ENCODE data around the gene ELP4. TPM values are rescaled to one million over a fixed set of nuclear protein-coding genes. Genes with fewer than 3 reads are reported as not detected.

The ELP4 gene
- total and polyA plus RNA-seq, 9 of the 15 experiments (the other 6 are each of a cell fraction or from before 2014, with no cell fraction given): 24.1 to 60.3 (median 38.7) TPM

- intact Hi-C loops (cut with micrococcal nuclease) (no loop called here), in situ Hi-C loops (cut with MboI) (no loop called here)
- H3K9ac ChIP-seq (ENCODE audit: insufficient read depth in 1 of 2, low read depth in 2 of 2, low read length in 2 of 2): no peak overlapping the region
- ChIA-PET CTCF (ENCODE audit: low intra/inter-chr PET ratio) (no interaction called here), POLR2A (no interaction called here)
- no peaks in the 10 kb centered on the region for H4K20me1 ChIP-seq (replicated peaks; ENCODE audit: control insufficient read depth, insufficient read depth, low read length)
- peaks cover 0 to 6% of the 10 kb centered on the region in 2 experiments; a peak in 1 of 5 replicates for H3K27me3 ChIP-seq (ENCODE audit: control insufficient read depth in 2 of 2, insufficient read depth in 2 of 2, low read length in 2 of 2)
- BruUV-seq (replicated peaks): no TSS peak
- WGBS (ENCODE audit: insufficient coverage, low coverage, missing lambda C conversion rate): 55% methylated on average over 9 of the region's 10 CpGs
- no peak overlapping the region for H3K4me3 ChIP-seq
- FAIRE-seq (no peak), DNase-seq (ENCODE audit: extremely low read depth in 1 of 4, low spot score in 3 of 4) (no peak), ATAC-seq (no peak)
- H3K9me3 ChIP-seq (replicated peaks; ENCODE audit: control insufficient read depth, insufficient read depth, low read depth, low read length): no peaks in the 10 kb centered on the region
- H2AFZ ChIP-seq (ENCODE audit: low read depth, low read length): no peak overlapping the region
- H3K9me1 ChIP-seq (ENCODE audit: control insufficient read depth, insufficient read depth, low read length): no peaks in the 10 kb centered on the region
- no peaks in the 10 kb centered on the region for H3K36me3 ChIP-seq (ENCODE audit: control insufficient read depth, insufficient read depth, low read length)
- H3K79me2 ChIP-seq (ENCODE audit: control insufficient read depth, insufficient read depth, low read length): no peaks in the 10 kb centered on the region
- no peak overlapping the region for H3K27ac ChIP-seq (ENCODE audit: extremely low read depth, low read depth, low read length)
- H3K4me1 ChIP-seq (replicated peaks in 1 of 2; ENCODE audit: control insufficient read depth in 2 of 2, insufficient read depth in 2 of 2, low read length in 2 of 2): no peaks in the 10 kb centered on the region
- H3K4me2 ChIP-seq (ENCODE audit: insufficient read depth, low read length): no peak overlapping the region
- no peak for TF ChIP-seq MYBL2 (IDR thresholded peaks at IDR 0.05; ENCODE audit: low read depth)
- no peak for TF ChIP-seq MYBL2 (CRISPR knock-in tag; IDR thresholded peaks at IDR 0.05; ENCODE audit: borderline replicate concordance)
- TF ChIP-seq ZFP1 (CRISPR knock-in tag; IDR thresholded peaks at IDR 0.05): no peak
- TF ChIP-seq ZBTB43 (CRISPR knock-in tag; IDR thresholded peaks at IDR 0.05): no peak
- no peak for TF ChIP-seq ZNF766 (CRISPR knock-in tag; conservative IDR thresholded peaks at IDR 0.05)
- TF ChIP-seq KDM2B (CRISPR knock-in tag; IDR thresholded peaks at IDR 0.05): no peak
- TF ChIP-seq KLF16 (IDR thresholded peaks at IDR 0.05): no peak
- TF ChIP-seq CLOCK (CRISPR knock-in tag; IDR thresholded peaks at IDR 0.05; ENCODE audit: borderline replicate concordance): no peak
- TF ChIP-seq ZNF668 (CRISPR knock-in tag; IDR thresholded peaks at IDR 0.05): no peak
- TF ChIP-seq PKNOX1 (IDR thresholded peaks at IDR 0.05): no peak
- no peak for TF ChIP-seq SP1 (CRISPR knock-in tag; IDR thresholded peaks at IDR 0.05)
- TF ChIP-seq SREBF1 (IDR thresholded peaks at IDR 0.05; ENCODE audit: borderline replicate concordance, low read depth, low read length): no peak
- TF ChIP-seq ZNF184 (CRISPR knock-in tag; IDR thresholded peaks at IDR 0.05): no peak
- TF ChIP-seq MYNN (IDR thresholded peaks at IDR 0.05): no peak
- TF ChIP-seq MYNN (CRISPR knock-in tag; IDR thresholded peaks at IDR 0.05): no peak
- TF ChIP-seq HDAC1 (IDR thresholded peaks at IDR 0.05): no peak
- TF ChIP-seq ZNF740 (CRISPR knock-in tag; IDR thresholded peaks at IDR 0.05): no peak
- TF ChIP-seq ZNF740 (tag; IDR thresholded peaks at IDR 0.05): no peak
- no peak for TF ChIP-seq GABPB1 (CRISPR knock-in tag; IDR thresholded peaks at IDR 0.05)
- no peak for TF ChIP-seq ZNF324 (CRISPR knock-in tag; IDR thresholded peaks at IDR 0.05)
- TF ChIP-seq NCOA4 (IDR thresholded peaks at IDR 0.05; ENCODE audit: partially characterized antibody): no peak
Observed at GRCh38 chr11:31793264-31793663, 283.7 kb downstream of the ELP4 start.

Measured in K562 (cell line).